HUES48 (cell line): ENCODE measurements around the gene LAPTM5.

Source experiments
- H3K27ac ChIP-seq: one replicate; pipeline ENCODE4 v1.7.0; 2013; ENCODE audit warnings: low read depth, low read length, inconsistent platforms
- H3K27me3 ChIP-seq: 2 replicates; pipeline ENCODE4 v1.6.1; 2013; ENCODE audit warnings: mild to moderate bottlenecking, low read length; ENCODE audit not compliant: control insufficient read depth, insufficient read depth
- H3K36me3 ChIP-seq: 2 replicates; pipeline ENCODE4 v1.6.1; 2013; ENCODE audit warnings: low read length; ENCODE audit not compliant: control insufficient read depth, insufficient read depth
- H3K4me1 ChIP-seq: 2 replicates; pipeline ENCODE4 v1.6.1; 2013; ENCODE audit warnings: mild to moderate bottlenecking, low read length; ENCODE audit not compliant: control insufficient read depth, insufficient read depth
- H3K4me3 ChIP-seq: 2 replicates; pipeline ENCODE4 v1.5.1; 2013; ENCODE audit warnings: mild to moderate bottlenecking, low read depth, low read length
- H3K9ac ChIP-seq: 2 replicates; pipeline ENCODE4 v1.6.1; 2013; ENCODE audit warnings: mild to moderate bottlenecking, low read depth, low read length, moderate library complexity
- H3K9me3 ChIP-seq: 2 replicates; pipeline ENCODE4 v1.6.1; 2013; ENCODE audit warnings: low read length; ENCODE audit not compliant: control insufficient read depth, insufficient read depth

LAPTM5 gene

DNA sequence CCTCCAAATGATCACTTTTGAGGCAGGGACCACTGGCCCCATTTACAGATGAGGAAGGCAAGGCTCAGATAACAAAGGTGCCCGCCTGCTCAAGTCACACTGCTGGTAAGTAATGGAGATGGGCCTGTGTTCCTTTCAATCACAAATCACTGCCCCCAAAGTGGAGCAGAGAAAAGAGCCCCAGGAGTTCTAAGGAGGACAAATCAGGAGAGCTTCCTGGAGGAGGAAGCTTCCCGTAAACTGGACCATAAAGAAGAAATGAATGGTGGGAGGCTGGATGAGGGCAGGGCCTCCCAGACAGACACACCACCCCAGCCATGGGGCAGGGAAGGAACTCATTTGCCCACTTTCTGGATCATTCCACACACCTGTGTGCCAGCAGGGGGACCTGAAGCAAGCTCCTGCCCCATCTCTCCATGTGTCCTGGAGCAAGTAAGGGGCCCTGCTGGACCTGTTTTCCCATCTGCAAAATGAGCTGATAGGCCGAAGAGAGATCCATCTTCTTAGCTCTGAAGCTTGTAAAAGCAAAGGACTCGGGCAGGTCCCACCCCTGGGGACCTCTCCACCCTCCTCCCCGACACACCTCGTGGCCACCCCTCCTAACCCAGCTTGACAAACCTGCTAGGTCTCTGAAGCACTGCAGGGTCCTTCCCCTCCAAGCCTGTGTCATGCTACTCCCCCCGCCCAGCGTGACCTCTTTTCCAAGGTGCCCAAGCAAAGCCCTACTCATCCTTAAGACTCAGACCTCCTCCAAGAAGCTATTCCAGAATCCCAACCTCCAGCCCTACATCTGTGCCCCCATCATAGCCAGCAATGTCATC, 5.5 kb downstream of the LAPTM5 start:
- no peak overlapping the region for H3K27ac ChIP-seq
- no peaks in the 10 kb centered on the region for H3K27me3 ChIP-seq
- no peaks in the 10 kb centered on the region for H3K36me3 ChIP-seq
- H3K4me1 ChIP-seq = peaks cover 4% of the 10 kb centered on the region; the same call in 1 of the 2 replicates
- no peaks in the 10 kb centered on the region for H3K9me3 ChIP-seq
- H3K4me3 ChIP-seq = no peak overlapping the region
- H3K9ac ChIP-seq = no peak overlapping the region

DNA sequence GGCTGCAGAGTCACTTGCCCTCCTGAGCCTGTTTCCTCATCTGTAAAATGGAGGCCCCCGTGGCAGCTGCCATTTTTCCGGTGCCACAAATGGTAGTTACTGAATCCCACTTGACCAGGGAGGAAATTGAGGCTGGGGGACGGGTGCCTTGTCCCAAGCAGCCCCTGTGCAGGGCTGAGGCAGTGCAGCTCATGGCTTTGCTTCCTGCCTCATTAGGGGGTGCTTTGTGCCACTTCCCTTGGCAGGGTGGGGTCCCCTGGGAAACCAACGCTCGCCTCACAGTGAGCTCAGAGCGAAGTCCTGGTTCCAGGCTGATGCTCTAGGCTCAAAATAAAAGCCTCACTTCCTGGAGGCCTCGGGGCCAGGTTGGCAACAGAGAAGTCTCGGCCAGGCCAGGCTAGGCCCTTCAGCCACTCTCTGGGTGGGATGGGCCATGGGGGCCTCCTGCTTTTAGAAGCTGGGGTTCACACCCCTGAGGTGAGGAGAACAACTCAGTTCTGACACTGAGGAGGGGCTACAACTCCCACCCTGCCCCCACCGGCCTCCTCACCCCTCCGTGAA, 6.8 kb downstream of the LAPTM5 start:
- H3K4me1 ChIP-seq = peaks cover 4% of the 10 kb centered on the region; the same call in 1 of the 2 replicates
- no peak overlapping the region for H3K9ac ChIP-seq
- H3K4me3 ChIP-seq = no peak overlapping the region
- H3K27me3 ChIP-seq = no peaks in the 10 kb centered on the region
- H3K36me3 ChIP-seq = no peaks in the 10 kb centered on the region
- H3K9me3 ChIP-seq = no peaks in the 10 kb centered on the region
- no peak overlapping the region for H3K27ac ChIP-seq

DNA sequence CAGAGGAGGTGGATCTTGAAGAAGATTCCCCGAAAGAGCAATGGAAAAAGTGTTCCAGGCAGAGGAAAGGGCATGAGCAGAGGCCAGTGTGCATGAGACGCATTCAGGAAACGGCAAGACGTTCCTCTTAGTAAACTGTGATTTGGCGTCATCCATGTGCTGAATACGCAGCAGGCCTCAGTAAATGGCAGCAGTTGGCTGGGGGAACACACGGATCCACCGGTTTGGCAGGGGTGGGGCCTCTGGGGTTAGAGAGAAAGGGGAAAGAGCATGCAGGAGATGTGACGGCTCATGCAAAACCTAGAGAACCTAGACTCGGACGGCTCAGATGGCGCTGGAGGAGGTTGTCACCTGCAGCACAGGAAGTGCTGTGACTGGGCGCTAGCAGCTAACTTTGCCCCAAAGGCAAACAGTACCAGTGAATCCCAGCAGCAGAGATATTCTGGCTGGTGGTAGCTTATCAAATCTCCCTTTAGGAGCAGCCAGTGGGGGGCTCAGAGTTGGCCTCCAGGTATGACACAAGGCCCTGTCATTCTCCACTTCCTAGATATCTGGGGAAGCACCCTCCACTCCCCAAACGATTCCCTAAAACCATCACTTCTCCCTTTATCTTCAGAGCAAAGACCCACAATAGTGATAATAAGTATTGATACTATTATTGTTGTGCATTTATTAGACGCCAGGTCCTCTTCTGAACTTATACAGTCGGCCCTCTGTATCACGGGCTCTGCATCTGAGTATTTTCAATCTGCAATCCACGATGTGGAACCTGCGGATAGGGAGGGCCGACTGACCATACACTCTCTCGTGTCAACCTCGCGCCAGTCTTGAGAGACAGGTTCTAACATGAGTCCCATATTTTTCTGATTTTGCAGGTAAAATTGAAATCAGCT, 7.6 kb downstream of the LAPTM5 start:
- peaks cover 4% of the 10 kb centered on the region; the same call in 1 of the 2 replicates for H3K4me1 ChIP-seq
- H3K9me3 ChIP-seq = no peaks in the 10 kb centered on the region
- no peaks in the 10 kb centered on the region for H3K27me3 ChIP-seq
- H3K36me3 ChIP-seq = no peaks in the 10 kb centered on the region
- H3K9ac ChIP-seq = no peak overlapping the region
- H3K27ac ChIP-seq = no peak overlapping the region
- H3K4me3 ChIP-seq = no peak overlapping the region

DNA sequence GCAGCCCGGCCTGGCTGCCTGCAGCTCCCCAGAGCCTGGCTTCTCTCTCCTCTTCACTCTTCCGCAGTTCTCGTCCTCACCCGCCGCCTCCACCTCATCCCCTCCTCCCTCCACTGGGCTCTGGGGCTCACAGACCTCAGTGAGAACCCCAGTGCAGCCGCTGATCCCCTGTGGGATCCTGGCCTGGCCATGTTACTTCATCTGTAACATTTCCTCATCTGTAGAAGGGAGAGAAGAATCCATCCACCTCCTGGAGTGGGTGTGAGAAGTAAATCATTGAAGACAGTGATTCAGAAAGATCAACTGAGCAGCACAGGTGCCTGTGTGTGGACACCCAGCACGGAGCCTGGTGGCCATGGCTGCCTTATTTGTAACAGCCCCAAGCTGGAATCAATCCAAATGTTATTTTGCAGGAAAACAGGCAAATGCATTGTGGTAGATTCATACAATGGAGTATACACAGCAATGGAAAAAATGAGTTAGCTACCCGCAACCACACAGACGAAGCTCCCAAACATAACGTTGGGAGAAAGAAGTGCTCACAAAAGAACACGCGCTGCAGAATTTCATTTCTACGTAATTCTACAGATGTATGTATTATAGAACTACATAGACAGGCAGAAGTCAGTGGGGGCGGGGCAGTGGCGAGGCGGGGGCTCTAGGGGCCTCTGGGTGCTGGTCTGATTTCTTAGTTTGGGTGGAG, 8.7 kb downstream of the LAPTM5 start:
- no peaks in the 10 kb centered on the region for H3K36me3 ChIP-seq
- H3K9ac ChIP-seq = no peak overlapping the region
- no peak overlapping the region for H3K27ac ChIP-seq
- H3K4me3 ChIP-seq = no peak overlapping the region
- H3K4me1 ChIP-seq = peaks cover 4% of the 10 kb centered on the region; the same call in 1 of the 2 replicates
- no peaks in the 10 kb centered on the region for H3K27me3 ChIP-seq
- H3K9me3 ChIP-seq = no peaks in the 10 kb centered on the region

DNA sequence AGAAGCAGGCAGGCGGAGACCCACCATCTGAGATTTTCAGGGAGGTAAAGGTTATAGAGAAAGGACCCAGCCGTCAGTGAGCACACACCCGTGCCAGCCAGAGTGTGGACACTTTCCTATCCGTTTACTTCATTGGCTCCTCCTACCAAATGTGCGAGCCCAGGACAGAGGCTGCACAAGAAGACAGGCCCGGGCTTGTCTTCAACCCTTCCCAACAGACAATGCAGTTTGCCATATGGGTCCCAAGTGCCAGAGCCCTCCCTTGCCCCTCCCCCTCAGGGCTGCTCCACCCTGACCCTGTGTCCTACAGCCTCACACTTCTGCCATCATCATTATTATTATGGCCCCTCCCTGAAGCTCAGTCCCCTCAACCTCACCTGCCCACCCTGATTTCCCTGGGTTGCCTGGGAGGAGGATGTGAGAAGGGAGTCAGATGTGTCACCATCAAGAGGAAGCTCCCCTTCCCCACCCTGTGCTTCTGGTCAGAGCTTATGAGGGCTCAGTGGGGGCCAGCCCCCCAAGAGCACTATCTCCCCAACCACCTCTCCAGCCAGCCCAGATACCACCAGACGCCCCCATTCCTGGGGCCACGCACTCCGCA, 9.4 kb downstream of the LAPTM5 start:
- Histone ChIP-seq H3K36me3 (no peaks in the 10 kb centered on the region), H3K27me3 (no peaks in the 10 kb centered on the region), H3K9me3 (no peaks in the 10 kb centered on the region), H3K4me1 (peaks cover 4% of the 10 kb centered on the region; the same call in 1 of the 2 replicates), H3K4me3 (no peak overlapping the region), H3K9ac (no peak overlapping the region), H3K27ac (no peak overlapping the region)

DNA sequence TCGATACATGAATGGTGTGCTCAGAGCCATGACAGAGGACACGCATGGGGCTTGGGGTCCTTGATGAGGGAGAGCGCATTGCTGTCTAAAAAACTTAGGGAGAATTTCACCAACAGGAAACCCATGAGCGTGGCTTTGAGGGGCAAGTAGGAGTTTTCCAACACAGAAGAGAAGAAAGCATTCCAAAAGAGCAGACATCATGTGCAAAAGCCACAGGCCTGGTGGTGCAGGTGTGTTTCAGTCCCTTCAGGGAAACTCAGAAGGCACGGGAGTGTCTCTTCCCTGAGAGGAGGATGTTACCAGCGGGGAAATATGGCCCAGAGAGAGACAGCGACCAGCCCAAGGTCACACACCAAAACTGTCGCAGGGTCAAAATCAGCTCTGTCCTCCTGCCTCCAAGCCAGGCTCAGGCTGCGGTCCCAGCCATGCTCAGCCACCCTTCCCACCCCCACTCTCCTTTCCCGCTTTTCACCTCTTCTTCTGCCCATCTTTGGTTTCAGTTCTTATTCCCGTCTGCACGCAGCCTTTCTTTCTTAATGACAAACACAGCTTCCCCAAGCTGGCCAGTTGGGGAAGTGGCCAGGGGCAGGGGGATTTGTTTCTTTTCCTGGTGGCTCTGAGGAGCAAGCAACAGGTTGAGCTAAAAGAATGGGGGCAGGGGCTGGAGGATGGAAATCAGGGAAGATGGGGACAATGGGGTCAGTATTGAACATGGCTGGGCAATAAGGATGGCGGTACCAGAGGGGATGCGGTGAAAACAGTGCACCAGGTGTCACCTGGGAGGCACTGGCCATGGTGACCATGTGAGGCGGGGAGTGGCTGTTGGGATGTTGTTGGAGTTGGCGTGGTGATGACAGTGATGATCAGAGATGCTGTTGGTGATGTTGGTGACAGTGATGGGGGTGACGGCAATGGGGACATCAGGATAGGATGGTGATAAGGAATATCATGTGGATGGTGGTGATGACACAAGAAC, 10.3 kb downstream of the LAPTM5 start:
- Histone ChIP-seq H3K36me3 (no peaks in the 10 kb centered on the region), H3K4me3 (no peak overlapping the region), H3K9ac (no peak overlapping the region; the same call in 1 of the 2 replicates), H3K4me1 (peaks cover 4% of the 10 kb centered on the region; the same call in 1 of the 2 replicates), H3K27me3 (no peaks in the 10 kb centered on the region), H3K27ac (no peak overlapping the region), H3K9me3 (no peaks in the 10 kb centered on the region)

DNA sequence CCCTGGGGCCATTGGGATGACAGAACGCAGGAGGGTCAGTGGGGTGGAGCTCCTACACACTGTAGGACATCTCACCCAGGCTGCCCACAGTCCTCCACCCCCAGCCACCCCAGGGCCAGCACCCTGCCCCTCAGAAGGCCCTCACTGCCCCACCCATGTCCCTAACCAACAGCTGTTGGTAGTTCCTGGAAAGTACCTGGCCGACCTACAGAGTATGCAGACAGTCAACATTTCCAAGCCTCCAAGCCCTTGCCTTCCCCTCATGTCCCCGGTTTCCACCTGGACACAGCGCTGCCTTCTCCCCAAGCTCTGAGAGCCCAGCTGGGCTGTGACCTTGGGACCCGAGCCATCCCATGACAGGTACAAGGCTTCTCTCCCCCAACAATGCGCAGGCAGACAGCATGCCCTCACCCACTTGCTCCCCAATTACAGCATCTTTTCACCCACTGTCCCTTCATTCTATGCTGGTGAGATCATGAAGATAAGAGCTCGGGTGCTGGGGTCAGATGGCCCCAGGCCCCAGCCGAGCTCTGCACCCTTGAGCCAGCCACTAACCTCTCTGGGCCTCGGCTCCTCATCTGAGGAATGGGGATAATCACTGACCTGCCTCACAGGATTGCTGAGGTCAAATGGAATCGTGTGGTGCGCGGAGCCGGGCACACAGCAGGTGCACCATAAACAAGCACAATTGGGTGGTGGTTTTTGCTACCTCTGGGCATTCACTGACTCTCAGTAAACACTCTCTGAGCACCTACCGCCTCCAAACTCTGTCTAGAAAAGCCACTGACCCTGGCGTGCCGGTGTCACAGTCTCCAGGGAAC, 11.2 kb downstream of the LAPTM5 start:
- Histone ChIP-seq H3K36me3 (no peaks in the 10 kb centered on the region), H3K9me3 (no peaks in the 10 kb centered on the region), H3K9ac (no peak overlapping the region), H3K27ac (no peak overlapping the region), H3K27me3 (no peaks in the 10 kb centered on the region), H3K4me3 (no peak overlapping the region), H3K4me1 (peaks cover 4% of the 10 kb centered on the region; the same call in 1 of the 2 replicates)

DNA sequence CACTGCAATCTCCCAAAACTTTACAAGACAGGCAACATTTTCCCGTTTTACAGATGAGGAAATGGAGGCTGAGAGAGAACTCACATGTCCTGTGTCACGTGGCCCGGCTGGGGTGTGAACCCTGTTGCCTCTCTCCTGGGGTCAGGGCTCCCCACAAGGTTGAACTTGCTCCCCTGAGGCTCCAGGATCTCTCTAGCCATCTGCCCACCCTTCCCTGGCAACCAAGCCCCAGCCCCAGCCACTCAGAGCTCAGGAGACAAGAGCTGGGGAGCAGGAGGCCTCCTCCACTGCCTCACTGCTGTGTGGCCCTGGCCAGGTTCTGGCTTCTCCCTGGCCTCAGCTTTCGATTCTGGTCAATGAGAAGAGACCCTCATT, 11.8 kb downstream of the LAPTM5 start:
- no peak overlapping the region for H3K9ac ChIP-seq
- H3K27ac ChIP-seq = no peak overlapping the region
- H3K36me3 ChIP-seq = no peaks in the 10 kb centered on the region
- H3K9me3 ChIP-seq = no peaks in the 10 kb centered on the region
- H3K4me3 ChIP-seq = no peak overlapping the region
- H3K4me1 ChIP-seq = peaks cover 4% of the 10 kb centered on the region; the same call in 1 of the 2 replicates
- no peaks in the 10 kb centered on the region for H3K27me3 ChIP-seq

DNA sequence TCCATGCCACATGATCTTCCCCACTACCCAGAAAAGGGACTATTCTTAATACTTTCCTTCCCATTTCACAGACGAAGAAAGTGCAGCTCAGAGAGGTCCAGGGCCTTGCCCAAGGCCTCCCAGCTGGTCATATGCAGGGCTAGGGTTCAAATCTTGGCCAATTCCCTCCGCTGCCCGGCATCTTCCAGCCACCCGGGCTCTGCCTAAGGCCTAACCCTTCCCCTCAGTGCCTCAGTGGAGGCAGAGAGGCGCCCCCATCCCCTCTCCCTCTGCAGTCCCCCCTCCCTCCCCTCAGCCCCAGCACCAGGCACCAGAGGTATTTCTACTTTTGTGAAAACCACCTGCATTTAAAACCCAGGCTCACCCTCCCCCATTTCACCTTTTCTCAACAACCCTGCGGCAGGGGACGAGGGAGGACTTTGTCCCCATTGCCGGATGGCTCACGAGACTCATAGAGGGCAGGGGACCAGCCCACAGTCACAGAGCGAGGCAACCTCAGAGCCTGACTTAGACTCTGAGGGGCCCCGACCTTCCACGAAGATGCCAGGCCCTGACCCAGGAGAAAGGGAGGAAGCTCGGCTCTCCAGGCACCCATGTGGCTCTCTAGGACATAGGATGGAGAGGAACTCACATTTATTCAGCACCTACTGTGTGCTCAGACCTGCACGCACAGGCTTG, 12.3 kb downstream of the LAPTM5 start:
- peaks cover 4% of the 10 kb centered on the region; the same call in 1 of the 2 replicates for H3K4me1 ChIP-seq

More for the DNA sequence above, 12.3 kb downstream of the LAPTM5 start:
- no peaks in the 10 kb centered on the region for H3K27me3 ChIP-seq
- H3K9me3 ChIP-seq = no peaks in the 10 kb centered on the region
- no peak overlapping the region for H3K27ac ChIP-seq
- H3K9ac ChIP-seq = no peak overlapping the region
- no peaks in the 10 kb centered on the region for H3K36me3 ChIP-seq
- no peak overlapping the region for H3K4me3 ChIP-seq
